DND-41 (cell line): ENCODE results near the gene KCNMA1.

Source experiments
- ATAC-seq: fragments of 200-7000 bp; cut with Tn5 transposase; 3 replicates; pipeline ENCODE4 v1.9.1; 2021; ENCODE audit warnings: low read depth; ENCODE audit not compliant: insufficient read depth
- DNase-seq: peaks from one replicate; pipeline ENCODE4 v3.0.0-alpha.2; 2020
- H2AFZ ChIP-seq: 2 replicates; pipeline ENCODE4 v1.6.0; 2012; ENCODE audit warnings: low read depth, low read length
- H3K27ac ChIP-seq: 2 replicates; pipeline ENCODE4 v1.5.1; 2012; ENCODE audit warnings: low read length, inconsistent platforms
- H3K27me3 ChIP-seq: fragments of 200-600 bp; sonication (generic); 2 replicates; pipeline ENCODE4 v1.6.0; 2012; ENCODE audit warnings: low read length, mild to moderate bottlenecking, inconsistent platforms; ENCODE audit not compliant: insufficient read depth, poor library complexity
- H3K36me3 ChIP-seq: 2 replicates; pipeline ENCODE4 v1.5.1; 2012; ENCODE audit warnings: low read length, inconsistent platforms; ENCODE audit not compliant: insufficient read depth
- H3K4me1 ChIP-seq: 2 replicates; pipeline ENCODE4 v1.5.1; 2012; ENCODE audit warnings: mild to moderate bottlenecking, low read length; ENCODE audit not compliant: insufficient read depth
- H3K4me2 ChIP-seq: 2 replicates; pipeline ENCODE4 v1.6.0; 2012; ENCODE audit warnings: mild to moderate bottlenecking, moderate library complexity, low read length, inconsistent platforms; ENCODE audit not compliant: insufficient read depth
- H3K4me3 ChIP-seq, 2 experiments: fragments of 200-600 bp in 1 of 2; shearing (Covaris generic) in 1 of 2; 2 replicates each; pipeline ENCODE4 v1.5.1; 2012 to 2016; ENCODE audit warnings: inconsistent platforms in 2 of 2, low read length in 2 of 2, mild to moderate bottlenecking in 2 of 2, low read depth in 1 of 2, moderate library complexity in 1 of 2
- H3K79me2 ChIP-seq: 2 replicates; pipeline ENCODE4 v1.6.0; 2012; ENCODE audit warnings: low read length, inconsistent platforms; ENCODE audit not compliant: insufficient read depth
- H3K9ac ChIP-seq: 2 replicates; pipeline ENCODE4 v1.6.0; 2012; ENCODE audit warnings: low read depth, mild to moderate bottlenecking, inconsistent platforms, low read length, moderate library complexity
- H3K9me3 ChIP-seq: 2 replicates; pipeline ENCODE4 v1.5.1; 2012; ENCODE audit warnings: low read length, moderate library complexity, mild to moderate bottlenecking, inconsistent platforms; ENCODE audit not compliant: insufficient read depth, severe bottlenecking
- H4K20me1 ChIP-seq: 2 replicates; pipeline ENCODE4 v1.6.0; 2012; ENCODE audit warnings: low read length; ENCODE audit not compliant: insufficient read depth
- CTCF ChIP-seq: IDR thresholded peaks from 2 replicates; pipeline ENCODE4 v1.5.1; 2012; ENCODE audit warnings: borderline replicate concordance, low read length, moderate library complexity, mild to moderate bottlenecking; ENCODE audit not compliant: poor library complexity, severe bottlenecking; ENCODE audit errors: extremely low read depth
- EZH2 ChIP-seq: IDR thresholded peaks from 3 replicates; pipeline ENCODE4 v1.6.1; 2012; ENCODE audit warnings: borderline replicate concordance, low read depth, mild to moderate bottlenecking, moderate library complexity, low read length, inconsistent platforms; ENCODE audit not compliant: severe bottlenecking

KCNMA1 gene

GRCh38 chr10:77571490-77571889 lies 66.1 kb downstream of the KCNMA1 start:
- no peak for DNase-seq
- H3K27ac ChIP-seq: no peak overlapping the region

GRCh38 chr10:77566914-77567566 lies 70.6 kb downstream of the KCNMA1 start:
- no peak for ATAC-seq
- Histone ChIP-seq H3K9me3 (no peaks in the 10 kb centered on the region), H3K36me3 (no peaks in the 10 kb centered on the region), H3K27ac (no peak overlapping the region), H3K4me2 (no peak overlapping the region), H3K27me3 (peaks cover 1% of the 10 kb centered on the region), H4K20me1 (no peaks in the 10 kb centered on the region), H2AFZ (no peak overlapping the region), H3K9ac (no peak overlapping the region), H3K4me3 (no peak overlapping the region), H3K4me1 (no peaks in the 10 kb centered on the region), H3K79me2 (no peaks in the 10 kb centered on the region)
- TF ChIP-seq CTCF: no peak
- no peak for TF ChIP-seq EZH2
- DNase-seq: no peak

More at GRCh38 chr10:77571490-77571889, 66.1 kb downstream of the KCNMA1 start:
- Histone ChIP-seq H3K27me3 (no peaks in the 10 kb centered on the region), H3K9ac (no peak overlapping the region), H4K20me1 (no peaks in the 10 kb centered on the region), H3K4me3 (no peak overlapping the region), H3K79me2 (no peaks in the 10 kb centered on the region), H3K9me3 (no peaks in the 10 kb centered on the region), H3K4me2 (no peak overlapping the region), H2AFZ (no peak overlapping the region), H3K4me1 (no peaks in the 10 kb centered on the region), H3K36me3 (no peaks in the 10 kb centered on the region)
- TF ChIP-seq CTCF (no peak), EZH2 (no peak)
- no peak for ATAC-seq

DNA sequence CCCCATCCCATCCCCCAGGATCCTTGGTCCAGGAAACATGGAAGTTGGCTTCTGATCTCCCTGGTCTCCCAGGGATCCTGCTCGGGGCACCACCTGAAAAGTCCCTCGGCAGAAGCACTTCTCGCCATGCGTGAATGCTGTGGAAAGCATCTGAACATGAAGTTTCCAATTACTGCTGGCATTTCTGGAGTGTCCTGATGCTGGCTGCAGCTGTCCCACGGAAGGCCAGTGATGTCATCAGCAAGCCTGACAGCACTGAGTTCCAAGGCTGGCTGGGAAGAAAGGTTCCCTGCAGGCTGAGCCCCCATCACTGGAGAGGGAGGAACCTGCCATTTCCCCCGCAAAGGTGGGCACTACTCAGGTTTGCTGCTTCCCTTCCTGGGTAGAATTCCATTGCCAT lies 71.4 kb downstream of the KCNMA1 start:
- Histone ChIP-seq H3K9me3 (no peaks in the 10 kb centered on the region), H3K4me3 (no peak overlapping the region), H3K36me3 (no peaks in the 10 kb centered on the region), H3K4me2 (no peak overlapping the region), H3K4me1 (no peaks in the 10 kb centered on the region), H4K20me1 (no peaks in the 10 kb centered on the region), H3K27ac (no peak overlapping the region), H3K27me3 (peaks cover 3% of the 10 kb centered on the region), H3K9ac (no peak overlapping the region), H3K79me2 (no peaks in the 10 kb centered on the region), H2AFZ (no peak overlapping the region)
- TF ChIP-seq EZH2 (no peak), CTCF (no peak)
- DNase-seq: no peak
- no peak for ATAC-seq
